Right lobe of liver (tissue), 4 donors: ENCODE results near the gene CIRBP.

Experiments used
- CTCF ChIP-seq, 4 donors: fragments of 200-600 bp in 3 of 4; fragments of 450-650 bp in 1 of 4; IDR thresholded peaks; one replicate each; pipeline versions ENCODE4 v1.5.1 to v1.8.0; 2016 to 2022; ENCODE audit warnings: antibody characterized with exemption in 4 of 4, mild to moderate bottlenecking in 2 of 4
- POLR2A ChIP-seq: fragments of 450-650 bp; IDR thresholded peaks from one replicate; pipeline ENCODE4 v1.6.1; 2017; ENCODE audit warnings: antibody characterized with exemption, mild to moderate bottlenecking
- donor health status: DM: no; HTN: no; CAD: no.
- donor health status: DM: no; HTN: no; CAD: no.
- donor health status: DM: no; HTN: yes; CAD: no.

DNA sequence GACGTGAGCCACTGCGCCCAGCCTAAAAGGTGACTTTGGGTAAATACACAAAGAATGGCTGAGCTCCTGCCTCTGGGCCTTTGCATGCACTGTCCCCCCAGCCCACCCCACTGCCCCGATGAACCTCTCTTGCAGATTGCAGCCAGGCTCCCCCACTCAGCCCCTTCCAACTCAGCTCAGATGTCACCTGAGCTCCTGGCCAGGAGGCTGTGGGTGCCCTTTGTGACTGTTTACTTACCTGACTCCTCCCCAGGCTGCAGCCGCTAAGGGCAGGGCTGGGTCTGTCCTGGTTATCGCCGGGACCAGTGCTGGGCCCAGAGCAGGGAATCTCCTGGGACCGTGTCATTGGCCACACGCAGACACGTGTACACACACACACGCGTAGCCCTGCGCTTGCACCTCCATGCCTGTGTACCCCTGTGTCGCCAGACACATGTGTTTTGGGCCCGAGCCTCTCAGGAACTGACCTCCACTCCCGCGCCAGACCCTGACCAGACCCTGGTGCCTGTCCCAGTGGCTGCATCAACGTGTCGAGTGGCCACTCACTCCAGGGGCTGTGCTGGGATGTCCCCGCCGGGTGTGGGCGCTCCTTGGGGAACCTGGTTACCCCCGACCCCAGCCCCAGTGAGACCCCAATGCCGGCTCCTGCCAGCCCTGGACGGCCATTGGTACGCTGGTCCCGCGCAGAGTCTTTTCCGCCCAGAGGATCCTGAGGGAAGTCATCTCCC, 35.2 kb downstream of the CIRBP start:
- TF ChIP-seq CTCF (IDR thresholded peaks at IDR 0.05), result no peak
- TF ChIP-seq POLR2A, result no peak
